GM19035 (cell line): Measurements from ENCODE around the gene TTC24.
A peak's percentile ranks its signal among the peaks of the same experiment; 100 is the strongest.
"Not testable (repeated sequence)": the region's sequence is repeated elsewhere in the genome, so short reads cannot be mapped to it uniquely, and the experiment has no call there.

Source experiments
- ATAC-seq: cut with Tn5 transposase; IDR thresholded peaks from one replicate; pipeline ENCODE4 v1.9.1; 2021; ENCODE audit not compliant: unreplicated experiment

The TTC24 gene

GRCh38 chr1:156586323-156586722 is 6.8 kb downstream of the TTC24 start:
- no peak for ATAC-seq

- ATAC-seq = no peak
These were observed 7.5 kb downstream of the TTC24 start for GRCh38 chr1:156586892-156587477.

GRCh38 chr1:156587927-156588326 is 8.4 kb downstream of the TTC24 start:
- not testable (repeated sequence) for ATAC-seq

- ATAC-seq = no peak
These were observed 10.0 kb downstream of the TTC24 start for GRCh38 chr1:156589546-156589945.

- ATAC-seq = no peak
These were observed 11.0 kb downstream of the TTC24 start for GRCh38 chr1:156590326-156591180.

- ATAC-seq = no peak
These were observed 11.6 kb downstream of the TTC24 start for GRCh38 chr1:156591181-156591431.

GRCh38 chr1:156591432-156592157 is 12.1 kb downstream of the TTC24 start, which contains the start of gene NAXE:
NAXE (plus strand) TSS chr1:156591776; CDS start chr1:156591805, 29 bp downstream.
- ATAC-seq = peak; percentile 83

- no peak for ATAC-seq
These were observed 12.8 kb downstream of the TTC24 start for GRCh38 chr1:156592158-156592909.

GRCh38 chr1:156592910-156593660 is 13.6 kb downstream of the TTC24 start:
- no peak for ATAC-seq

GRCh38 chr1:156593661-156593989 is 14.1 kb downstream of the TTC24 start:
- no peak for ATAC-seq

- ATAC-seq = no peak
These were observed 14.7 kb downstream of the TTC24 start for GRCh38 chr1:156594190-156594589.

- ATAC-seq = no peak
These were observed 15.5 kb downstream of the TTC24 start for GRCh38 chr1:156595016-156595415.

- no peak for ATAC-seq
These were observed 16.9 kb downstream of the TTC24 start for GRCh38 chr1:156596426-156596825.

- ATAC-seq = no peak
These were observed 18.6 kb downstream of the TTC24 start for GRCh38 chr1:156598125-156598524.

GRCh38 chr1:156598731-156599432 is 19.4 kb downstream of the TTC24 start:
- ATAC-seq = no peak

- no peak for ATAC-seq
These were observed 20.3 kb downstream of the TTC24 start for GRCh38 chr1:156599811-156600210.

- ATAC-seq = peak; percentile 5
These were observed 21.2 kb downstream of the TTC24 start for GRCh38 chr1:156600733-156601121.

- peak; percentile 62 for ATAC-seq
These were observed 21.8 kb downstream of the TTC24 start, which contains the start of gene GPATCH4 for GRCh38 chr1:156601122-156601830. GPATCH4 (minus strand) TSS chr1:156601479.

GRCh38 chr1:156601892-156602291 is 22.4 kb downstream of the TTC24 start:
- no peak for ATAC-seq
